SJCRH30 (cell line): ENCODE results near the gene ZNF746. TPM values are rescaled to one million over a fixed set of nuclear protein-coding genes. Genes with fewer than 3 reads are reported as not detected.
"Not testable (repeated sequence)": the region's sequence is repeated elsewhere in the genome, so short reads cannot be mapped to it uniquely, and the experiment has no call there.

Experiments used
- DNase-seq, 2 experiments: peaks; one replicate each; pipeline ENCODE4 v3.0.0-alpha.2; 2015 to 2020
- H3K27ac ChIP-seq: fragments of 250-450 bp; sonication (Bioruptor Pico); 2 replicates; pipeline ENCODE4 v1.5.1; 2020; ENCODE audit warnings: mild to moderate bottlenecking, moderate library complexity
- H3K27me3 ChIP-seq: fragments of 250-450 bp; sonication (Bioruptor Pico); 2 replicates; pipeline ENCODE4 v1.5.1; 2020; ENCODE audit warnings: mild to moderate bottlenecking, moderate library complexity
- H3K36me3 ChIP-seq: fragments of 250-450 bp; sonication (Bioruptor Pico); 2 replicates; pipeline ENCODE4 v1.5.1; 2020; ENCODE audit warnings: mild to moderate bottlenecking, moderate library complexity
- H3K4me1 ChIP-seq: fragments of 250-450 bp; sonication (Bioruptor Pico); 2 replicates; pipeline ENCODE4 v1.5.1; 2020; ENCODE audit warnings: mild to moderate bottlenecking, moderate library complexity
- H3K4me3 ChIP-seq: fragments of 250-450 bp; sonication (Bioruptor Pico); 2 replicates; pipeline ENCODE4 v1.5.1; 2020; ENCODE audit warnings: mild to moderate bottlenecking, moderate library complexity
- H3K9me3 ChIP-seq: fragments of 250-450 bp; sonication (Bioruptor Pico); replicated peaks from 2 replicates; pipeline ENCODE4 v1.5.1; 2020; ENCODE audit warnings: mild to moderate bottlenecking, moderate library complexity
- total RNA-seq: library from RNA; depleted of rRNA; stranded (reverse); fragments of >200 nt; shearing (Covaris generic); gene quantifications from 2 replicates; pipeline ENCODE4 v1.2.3, GENCODE V29; 2014

Gene ZNF746
- total RNA-seq, 1 experiment from 2014 or later, result 14.6 TPM

GRCh38 chr7:149458235-149458634, 39.4 kb downstream of the ZNF746 start:
- Histone ChIP-seq H3K27ac (no peak overlapping the region), H3K4me3 (no peak overlapping the region), H3K4me1 (no peaks in the 10 kb centered on the region), H3K9me3 (no peaks in the 10 kb centered on the region), H3K36me3 (peaks cover 3% of the 10 kb centered on the region; the same call in 1 of the 2 replicates), H3K27me3 (no peaks in the 10 kb centered on the region)
- DNase-seq, result no peak

- H3K4me1 ChIP-seq, result no peaks in the 10 kb centered on the region
- no peak overlapping the region for H3K4me3 ChIP-seq
- no peaks in the 10 kb centered on the region for H3K27me3 ChIP-seq
- no peaks in the 10 kb centered on the region for H3K9me3 ChIP-seq
- H3K27ac ChIP-seq, result no peak overlapping the region
- DNase-seq, result no peak
- H3K36me3 ChIP-seq, result peaks cover 7% of the 10 kb centered on the region
Observed at GRCh38 chr7:149457766-149458165, 39.8 kb downstream of the ZNF746 start.

- no peak for DNase-seq
- Histone ChIP-seq H3K27ac (no peak overlapping the region), H3K4me3 (no peak overlapping the region), H3K4me1 (no peaks in the 10 kb centered on the region), H3K9me3 (no peaks in the 10 kb centered on the region), H3K27me3 (no peaks in the 10 kb centered on the region), H3K36me3 (peaks cover 9% of the 10 kb centered on the region)
Observed at GRCh38 chr7:149456506-149457421, 40.8 kb downstream of the ZNF746 start.

- H3K4me3 ChIP-seq, result no peak overlapping the region
- H3K27me3 ChIP-seq, result no peaks in the 10 kb centered on the region
- no peak for DNase-seq
- no peaks in the 10 kb centered on the region for H3K9me3 ChIP-seq
- no peaks in the 10 kb centered on the region for H3K4me1 ChIP-seq
- H3K27ac ChIP-seq, result no peak overlapping the region
- peaks cover 9% of the 10 kb centered on the region for H3K36me3 ChIP-seq
Observed at GRCh38 chr7:149455175-149455950, 42.2 kb downstream of the ZNF746 start.

GRCh38 chr7:149454750-149455149, 42.9 kb downstream of the ZNF746 start:
- DNase-seq, result no peak
- Histone ChIP-seq H3K9me3 (no peaks in the 10 kb centered on the region), H3K36me3 (peaks cover 14% of the 10 kb centered on the region), H3K4me1 (no peaks in the 10 kb centered on the region), H3K27ac (no peak overlapping the region), H3K4me3 (no peak overlapping the region), H3K27me3 (no peaks in the 10 kb centered on the region)

GRCh38 chr7:149454006-149454405, 43.6 kb downstream of the ZNF746 start:
- Histone ChIP-seq H3K36me3 (peaks cover 21% of the 10 kb centered on the region), H3K27ac (no peak overlapping the region), H3K4me1 (no peaks in the 10 kb centered on the region), H3K9me3 (no peaks in the 10 kb centered on the region), H3K27me3 (no peaks in the 10 kb centered on the region), H3K4me3 (no peak overlapping the region)
- DNase-seq, result no peak

- Histone ChIP-seq H3K27me3 (no peaks in the 10 kb centered on the region), H3K9me3 (no peaks in the 10 kb centered on the region), H3K27ac (no peak overlapping the region), H3K4me1 (no peaks in the 10 kb centered on the region), H3K36me3 (peaks cover 30% of the 10 kb centered on the region), H3K4me3 (no peak overlapping the region)
- DNase-seq, result no peak
Observed at GRCh38 chr7:149450821-149451220, 46.8 kb downstream of the ZNF746 start.

- Histone ChIP-seq H3K36me3 (peaks cover 34% of the 10 kb centered on the region), H3K4me3 (no peak overlapping the region), H3K27me3 (no peaks in the 10 kb centered on the region), H3K9me3 (no peaks in the 10 kb centered on the region), H3K27ac (no peak overlapping the region), H3K4me1 (no peaks in the 10 kb centered on the region)
- no peak for DNase-seq
Observed at GRCh38 chr7:149449897-149450296, 47.7 kb downstream of the ZNF746 start.

GRCh38 chr7:149448961-149449360, 48.6 kb downstream of the ZNF746 start:
- no peaks in the 10 kb centered on the region for H3K27me3 ChIP-seq
- H3K9me3 ChIP-seq, result no peaks in the 10 kb centered on the region
- H3K4me3 ChIP-seq, result no peak overlapping the region
- no peaks in the 10 kb centered on the region for H3K4me1 ChIP-seq
- no peak for DNase-seq
- peaks cover 31% of the 10 kb centered on the region for H3K36me3 ChIP-seq
- no peak overlapping the region for H3K27ac ChIP-seq

- DNase-seq, H3K9me3 ChIP-seq, H3K4me1 ChIP-seq, H3K4me3 ChIP-seq, H3K27me3 ChIP-seq, H3K27ac ChIP-seq: not testable (repeated sequence)
- H3K36me3 ChIP-seq, result peaks cover 25% of the 10 kb centered on the region
Observed at GRCh38 chr7:149446026-149446425, 51.6 kb downstream of the ZNF746 start.

- no peak for DNase-seq
- peak overlapping the region; percentile 22; the same call in 1 of the 2 replicates for H3K27ac ChIP-seq
- peaks cover 17% of the 10 kb centered on the region for H3K36me3 ChIP-seq
- no peak overlapping the region for H3K4me3 ChIP-seq
- H3K9me3 ChIP-seq, result no peaks in the 10 kb centered on the region
- H3K27me3 ChIP-seq, result no peaks in the 10 kb centered on the region
- no peaks in the 10 kb centered on the region for H3K4me1 ChIP-seq
Observed at GRCh38 chr7:149444287-149444686, 53.3 kb downstream of the ZNF746 start.

- H3K27me3 ChIP-seq, result no peaks in the 10 kb centered on the region
- no peaks in the 10 kb centered on the region for H3K9me3 ChIP-seq
- no peaks in the 10 kb centered on the region for H3K4me1 ChIP-seq
- H3K36me3 ChIP-seq, result peaks cover 16% of the 10 kb centered on the region
- no peak overlapping the region for H3K27ac ChIP-seq
- H3K4me3 ChIP-seq, result no peak overlapping the region
- DNase-seq, result no peak
Observed at GRCh38 chr7:149443523-149443922, 54.1 kb downstream of the ZNF746 start.

- H3K4me1 ChIP-seq, result no peaks in the 10 kb centered on the region
- H3K9me3 ChIP-seq, result no peaks in the 10 kb centered on the region
- no peaks in the 10 kb centered on the region for H3K27me3 ChIP-seq
- H3K4me3 ChIP-seq, result no peak overlapping the region
- peaks cover 14% of the 10 kb centered on the region for H3K36me3 ChIP-seq
- no peak for DNase-seq
- no peak overlapping the region for H3K27ac ChIP-seq
Observed at GRCh38 chr7:149442924-149443323, 54.7 kb downstream of the ZNF746 start.

- no peaks in the 10 kb centered on the region for H3K27me3 ChIP-seq
- H3K36me3 ChIP-seq, result peaks cover 11% of the 10 kb centered on the region
- no peak overlapping the region for H3K27ac ChIP-seq
- H3K4me1 ChIP-seq, result no peaks in the 10 kb centered on the region
- DNase-seq, result no peak
- H3K9me3 ChIP-seq, result no peaks in the 10 kb centered on the region
- H3K4me3 ChIP-seq, result no peak overlapping the region
Observed at GRCh38 chr7:149440222-149440621, 57.4 kb downstream of the ZNF746 start.

GRCh38 chr7:149436358-149436757, 61.3 kb downstream of the ZNF746 start:
- Histone ChIP-seq H3K4me3 (no peak overlapping the region), H3K9me3 (no peaks in the 10 kb centered on the region), H3K36me3 (peaks cover 35% of the 10 kb centered on the region), H3K27ac (no peak overlapping the region), H3K27me3 (no peaks in the 10 kb centered on the region), H3K4me1 (no peaks in the 10 kb centered on the region)
- no peak for DNase-seq
